HepG2 (cell line): ENCODE results near the gene MMP25.

Experiments used
- DZIP1 ChIP-seq: sonication (generic); formaldehyde crosslinking; IDR thresholded peaks from 2 replicates; pipeline ENCODE4 v1.5.0; 2020; ENCODE audit warnings: mild to moderate bottlenecking, missing genetic modification reagents
- MAX ChIP-seq: IDR thresholded peaks from 2 replicates; pipeline ENCODE4 v1.6.1; 2012; ENCODE audit warnings: inconsistent platforms
- RBM22 ChIP-seq: fragments of 200-400 bp; formaldehyde crosslinking; optimal IDR thresholded peaks from 2 replicates; pipeline ENCODE3; 2017; ENCODE audit warnings: mild to moderate bottlenecking, low read length, moderate library complexity
- ZBTB46 ChIP-seq: sonication (generic); formaldehyde crosslinking; IDR thresholded peaks from 2 replicates; pipeline ENCODE4 v1.4.0; 2020; ENCODE audit warnings: mild to moderate bottlenecking, missing genetic modification reagents, borderline replicate concordance
- ZNF572 ChIP-seq: sonication (generic); formaldehyde crosslinking; IDR thresholded peaks from 2 replicates; pipeline ENCODE4 v1.5.1; 2020; ENCODE audit warnings: mild to moderate bottlenecking, missing genetic modification reagents

GRCh38 chr16:3047387-3047720 lies 993 bp downstream of the MMP25 start:
- no peak for TF ChIP-seq RBM22
- TF ChIP-seq ZBTB46 (CRISPR knock-in tag): no peak
- no peak for TF ChIP-seq ZNF572 (CRISPR knock-in tag)
- no peak for TF ChIP-seq MAX
- no peak for TF ChIP-seq DZIP1 (CRISPR knock-in tag)
